AG04449 (cell line): Measurements from ENCODE around the gene PALM.

Experiments used
- CTCF ChIA-PET: fragments of 350-600 bp; formaldehyde crosslinking; extraction: SDS; loops from one replicate; lab custom pipeline; 2021; ENCODE audit warnings: antibody characterized with exemption; lab: Yijun Ruan, JAX
- POLR2A ChIA-PET: fragments of 400-600, 350-600 bp; formaldehyde crosslinking; extraction: SDS; loops from one replicate; lab custom pipeline; 2020; ENCODE audit warnings: antibody characterized with exemption, inconsistent platforms; lab: Yijun Ruan, JAX
- DNase-seq: peaks from one replicate; pipeline ENCODE4 v3.0.0-alpha.2; 2010; ENCODE audit warnings: low read depth, low spot score
- H3K4me3 ChIP-seq: 2 replicates; pipeline ENCODE4 v1.5.1; 2011; ENCODE audit warnings: low read depth, mild to moderate bottlenecking, control low read depth, low read length
- CTCF ChIP-seq: IDR thresholded peaks from one replicate; pipeline ENCODE4 v1.5.1; 2011; ENCODE audit warnings: mild to moderate bottlenecking, moderate library complexity, low read length, control low read depth, inconsistent platforms; ENCODE audit not compliant: insufficient read depth; ENCODE audit errors: missing control alignments

PALM gene

GRCh38 chr19:791567-792305 is 83.0 kb downstream of the PALM start:
- H3K4me3 ChIP-seq, result no peak overlapping the region
- ChIA-PET POLR2A (no interaction called here), CTCF (interaction anchor here (0.9 kb wide), 1 partner anchor 37 kb away, joined by 3 read pairs; no protein-coding TSS in a partner anchor)
- no peak for TF ChIP-seq CTCF
- no peak for DNase-seq

GRCh38 chr19:792306-792885 is 83.7 kb downstream of the PALM start:
- no peak for DNase-seq
- H3K4me3 ChIP-seq, result no peak overlapping the region
- CTCF ChIA-PET, result interaction anchor here (2.2 kb wide), 1 partner anchor 21 kb away, joined by 5 read pairs; no protein-coding TSS in a partner anchor
- TF ChIP-seq CTCF, result no peak
- POLR2A ChIA-PET, result no interaction called here

GRCh38 chr19:793806-794205 is 85.1 kb downstream of the PALM start:
- DNase-seq, result no peak
- ChIA-PET CTCF (interaction anchor here (2.2 kb wide), 1 partner anchor 23 kb away, joined by 5 read pairs; no protein-coding TSS in a partner anchor), POLR2A (no interaction called here)
- TF ChIP-seq CTCF, result no peak
- H3K4me3 ChIP-seq, result no peak overlapping the region

GRCh38 chr19:795073-795611 is 86.4 kb downstream of the PALM start:
- no peak for TF ChIP-seq CTCF
- POLR2A ChIA-PET, result interaction anchor here (0.6 kb wide), 1 partner anchor 161 kb away, joined by 3 read pairs; no protein-coding TSS in a partner anchor
- CTCF ChIA-PET, result interaction anchor here (1.1 kb wide), 1 partner anchor 24 kb away, joined by 3 read pairs; no protein-coding TSS in a partner anchor

GRCh38 chr19:795691-796581 is 87.2 kb downstream of the PALM start:
- CTCF ChIA-PET, result interaction anchor here (1.1 kb wide), 1 partner anchor 25 kb away, joined by 3 read pairs; no protein-coding TSS in a partner anchor
- no peak for DNase-seq
- POLR2A ChIA-PET, result interaction anchor here (0.6 to 1.1 kb wide), 3 partner anchors 10 to 162 kb away, joined by 3 to 7 read pairs (median 3); no protein-coding TSS in a partner anchor
- TF ChIP-seq CTCF, result no peak
- H3K4me3 ChIP-seq, result peak overlapping the region; percentile 65

More at GRCh38 chr19:795073-795611, 86.4 kb downstream of the PALM start:
- no peak for DNase-seq
- H3K4me3 ChIP-seq, result no peak overlapping the region
